Epithelial cell of esophagus (primary cell): ENCODE results near the gene KRCC1.
A peak's percentile ranks its signal among the peaks of the same experiment; 100 is the strongest.

Experiments
- DNase-seq: peaks from one replicate; pipeline ENCODE4 v3.0.0; 2010; ENCODE audit warnings: low read depth
- H3K4me3 ChIP-seq: 2 replicates; pipeline ENCODE4 v1.5.1; 2011; ENCODE audit warnings: mild to moderate bottlenecking, low read length, control low read depth
- TF ChIP-seq, protein P1 (sequence below): IDR thresholded peaks from 2 replicates; pipeline ENCODE4 v1.5.1; 2011; ENCODE audit warnings: low read depth, mild to moderate bottlenecking, low read length, control low read depth, inconsistent platforms; ENCODE audit not compliant: insufficient read depth; ENCODE audit errors: missing control alignments

KRCC1 gene

GRCh38 chr2:88036182-88036581 is 19.4 kb downstream of the KRCC1 start:
- no peak overlapping the region for H3K4me3 ChIP-seq
- TF ChIP-seq, protein P1, sequence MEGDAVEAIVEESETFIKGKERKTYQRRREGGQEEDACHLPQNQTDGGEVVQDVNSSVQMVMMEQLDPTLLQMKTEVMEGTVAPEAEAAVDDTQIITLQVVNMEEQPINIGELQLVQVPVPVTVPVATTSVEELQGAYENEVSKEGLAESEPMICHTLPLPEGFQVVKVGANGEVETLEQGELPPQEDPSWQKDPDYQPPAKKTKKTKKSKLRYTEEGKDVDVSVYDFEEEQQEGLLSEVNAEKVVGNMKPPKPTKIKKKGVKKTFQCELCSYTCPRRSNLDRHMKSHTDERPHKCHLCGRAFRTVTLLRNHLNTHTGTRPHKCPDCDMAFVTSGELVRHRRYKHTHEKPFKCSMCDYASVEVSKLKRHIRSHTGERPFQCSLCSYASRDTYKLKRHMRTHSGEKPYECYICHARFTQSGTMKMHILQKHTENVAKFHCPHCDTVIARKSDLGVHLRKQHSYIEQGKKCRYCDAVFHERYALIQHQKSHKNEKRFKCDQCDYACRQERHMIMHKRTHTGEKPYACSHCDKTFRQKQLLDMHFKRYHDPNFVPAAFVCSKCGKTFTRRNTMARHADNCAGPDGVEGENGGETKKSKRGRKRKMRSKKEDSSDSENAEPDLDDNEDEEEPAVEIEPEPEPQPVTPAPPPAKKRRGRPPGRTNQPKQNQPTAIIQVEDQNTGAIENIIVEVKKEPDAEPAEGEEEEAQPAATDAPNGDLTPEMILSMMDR = no peak
- DNase-seq = no peak

GRCh38 chr2:88032070-88032702 is 23.4 kb downstream of the KRCC1 start:
- H3K4me3 ChIP-seq = no peak overlapping the region
- TF ChIP-seq, protein P1 = no peak
- DNase-seq = no peak

GRCh38 chr2:88028931-88029330 is 26.7 kb downstream of the KRCC1 start:
- TF ChIP-seq, protein P1 = no peak
- H3K4me3 ChIP-seq = no peak overlapping the region
- DNase-seq = no peak

GRCh38 chr2:88027697-88028389 is 27.7 kb downstream of the KRCC1 start:
- TF ChIP-seq, protein P1 = no peak
- no peak for DNase-seq
- no peak overlapping the region for H3K4me3 ChIP-seq

GRCh38 chr2:88024509-88024908 is 31.1 kb downstream of the KRCC1 start:
- TF ChIP-seq, protein P1 = no peak
- H3K4me3 ChIP-seq = no peak overlapping the region
- peak; percentile 23 for DNase-seq

DNA sequence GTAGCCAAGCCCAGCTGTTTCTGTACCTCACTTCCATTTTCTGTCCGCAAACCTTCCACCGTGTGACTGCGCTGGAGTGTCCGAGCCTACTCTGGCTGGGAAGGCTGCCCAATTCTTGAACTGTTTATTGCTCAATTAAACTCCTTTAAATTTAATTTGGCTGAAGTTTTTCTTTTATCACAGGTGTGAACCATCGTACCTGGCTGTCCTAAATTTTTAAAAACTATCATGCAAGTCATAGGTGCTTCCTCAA is 33.0 kb downstream of the KRCC1 start:
- TF ChIP-seq, protein P1 = no peak
- H3K4me3 ChIP-seq = no peak overlapping the region
- no peak for DNase-seq

DNA sequence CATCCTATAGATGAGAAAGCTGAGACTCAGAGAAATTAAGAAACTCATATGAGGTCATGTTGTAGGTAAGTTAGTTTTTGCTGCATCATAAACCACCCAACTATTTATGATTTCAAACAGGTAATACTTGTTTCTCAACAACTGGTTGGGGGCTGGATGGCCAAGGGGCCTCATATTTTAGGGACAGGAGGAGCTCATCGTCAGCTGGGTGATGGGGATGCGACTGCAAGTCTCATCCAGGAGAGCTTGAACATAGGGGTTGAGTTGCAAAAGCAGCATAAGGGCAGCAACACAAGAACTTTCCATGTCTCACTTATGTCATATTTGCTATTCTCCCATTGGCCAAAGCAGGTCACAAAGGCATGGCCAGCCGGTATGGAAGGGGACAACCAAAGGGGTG is 35.6 kb downstream of the KRCC1 start:
- no peak overlapping the region for H3K4me3 ChIP-seq
- no peak for DNase-seq
- TF ChIP-seq, protein P1 = no peak
